Measurements from ENCODE around the gene SUSD4. TPM values are rescaled to one million over a fixed set of nuclear protein-coding genes. Genes with fewer than 3 reads are reported as not detected.

Gene SUSD4
- polyA plus RNA-seq, 2 of the 4 experiments (the other 2 are of a cell fraction), result 0.61 to 0.85 TPM

DNA sequence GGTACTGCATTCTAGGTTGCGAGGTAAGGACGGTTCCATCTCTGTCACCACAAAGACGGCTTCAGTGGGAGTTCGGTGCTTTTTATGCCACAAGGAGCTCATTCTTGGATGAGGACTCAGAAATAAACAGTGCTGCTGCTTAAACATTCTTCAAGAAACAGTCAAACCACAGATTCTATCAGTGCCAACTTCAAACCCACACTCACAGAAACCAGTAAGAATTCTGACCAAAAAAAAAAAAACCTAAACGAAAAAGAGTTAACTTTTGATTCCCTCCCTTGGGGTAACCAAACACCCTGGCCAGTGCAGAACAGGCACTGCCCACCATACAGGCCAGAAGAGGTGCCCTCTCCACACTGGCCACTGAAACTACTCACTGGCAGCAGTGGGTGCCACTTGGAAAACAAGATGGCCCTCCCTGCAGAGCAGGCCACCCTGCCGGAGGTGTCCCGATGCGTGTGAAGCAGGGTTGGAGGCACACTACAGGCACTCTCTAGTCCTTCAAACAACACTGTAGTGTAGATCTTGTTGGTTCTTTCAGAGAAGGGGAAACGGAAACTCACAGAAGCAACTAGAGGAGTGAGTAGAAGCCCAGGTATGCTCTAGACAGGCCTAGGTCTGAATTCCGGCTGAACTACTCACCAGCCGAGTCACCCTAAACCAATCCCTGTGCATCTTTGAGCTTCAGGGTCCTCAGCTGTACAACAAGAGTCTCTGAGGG, 133.7 kb downstream of the SUSD4 start:
- H3K27ac ChIP-seq, result 0 out of 6 replicates have a peak overlapping the region, but pooled peaks of 1 of the 2 experiments have one; percentile 41
- H3K4me3 ChIP-seq, result no peak overlapping the region
- no peaks in the 10 kb centered on the region for H3K9me3 ChIP-seq
- ChIA-PET POLR2A (no interaction called here), CTCF (interaction anchor here (0.9 kb wide), 1 partner anchor 11 kb away, joined by 3 read pairs; no protein-coding TSS in a partner anchor)
- TF ChIP-seq TP53 (CRISPR knock-in tag; IDR thresholded peaks at IDR 0.05), result no peak
- TF ChIP-seq, protein P1, sequence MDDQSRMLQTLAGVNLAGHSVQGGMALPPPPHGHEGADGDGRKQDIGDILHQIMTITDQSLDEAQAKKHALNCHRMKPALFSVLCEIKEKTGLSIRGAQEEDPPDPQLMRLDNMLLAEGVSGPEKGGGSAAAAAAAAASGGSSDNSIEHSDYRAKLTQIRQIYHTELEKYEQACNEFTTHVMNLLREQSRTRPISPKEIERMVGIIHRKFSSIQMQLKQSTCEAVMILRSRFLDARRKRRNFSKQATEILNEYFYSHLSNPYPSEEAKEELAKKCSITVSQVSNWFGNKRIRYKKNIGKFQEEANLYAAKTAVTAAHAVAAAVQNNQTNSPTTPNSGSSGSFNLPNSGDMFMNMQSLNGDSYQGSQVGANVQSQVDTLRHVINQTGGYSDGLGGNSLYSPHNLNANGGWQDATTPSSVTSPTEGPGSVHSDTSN (IDR thresholded peaks at IDR 0.05), result no peak
- TF ChIP-seq NPAS2 (CRISPR knock-in tag; IDR thresholded peaks at IDR 0.05; ENCODE audit: borderline replicate concordance), result no peak
- TF ChIP-seq JUNB (IDR thresholded peaks at IDR 0.05), result no peak
- TF ChIP-seq FOXS1 (CRISPR knock-in tag; IDR thresholded peaks at IDR 0.05), result no peak
- TF ChIP-seq RCOR1 (IDR thresholded peaks at IDR 0.05; ENCODE audit: low read depth, low read length), result no peak
- no peak for TF ChIP-seq HOXA7 (CRISPR knock-in tag; IDR thresholded peaks at IDR 0.05)
- no peak for TF ChIP-seq FOSL2 (IDR thresholded peaks at IDR 0.05)
- TF ChIP-seq FOSL2 (CRISPR knock-in tag; IDR thresholded peaks at IDR 0.05), result no peak
- no peak for TF ChIP-seq PHF8 (IDR thresholded peaks at IDR 0.05; ENCODE audit: borderline replicate concordance, low read depth)
- TF ChIP-seq JUN (IDR thresholded peaks at IDR 0.05), result no peak
- no peak for TF ChIP-seq NFE2L2 (conservative IDR thresholded peaks at IDR 0.05; ENCODE audit: low read length)
- no peak for TF ChIP-seq RARB (CRISPR knock-in tag; IDR thresholded peaks at IDR 0.05)
- TF ChIP-seq ZSCAN20 (CRISPR knock-in tag; IDR thresholded peaks at IDR 0.05), result no peak
- no peak for TF ChIP-seq POLR2A (IDR thresholded peaks at IDR 0.05; ENCODE audit: low read length)
- TF ChIP-seq, protein P2, sequence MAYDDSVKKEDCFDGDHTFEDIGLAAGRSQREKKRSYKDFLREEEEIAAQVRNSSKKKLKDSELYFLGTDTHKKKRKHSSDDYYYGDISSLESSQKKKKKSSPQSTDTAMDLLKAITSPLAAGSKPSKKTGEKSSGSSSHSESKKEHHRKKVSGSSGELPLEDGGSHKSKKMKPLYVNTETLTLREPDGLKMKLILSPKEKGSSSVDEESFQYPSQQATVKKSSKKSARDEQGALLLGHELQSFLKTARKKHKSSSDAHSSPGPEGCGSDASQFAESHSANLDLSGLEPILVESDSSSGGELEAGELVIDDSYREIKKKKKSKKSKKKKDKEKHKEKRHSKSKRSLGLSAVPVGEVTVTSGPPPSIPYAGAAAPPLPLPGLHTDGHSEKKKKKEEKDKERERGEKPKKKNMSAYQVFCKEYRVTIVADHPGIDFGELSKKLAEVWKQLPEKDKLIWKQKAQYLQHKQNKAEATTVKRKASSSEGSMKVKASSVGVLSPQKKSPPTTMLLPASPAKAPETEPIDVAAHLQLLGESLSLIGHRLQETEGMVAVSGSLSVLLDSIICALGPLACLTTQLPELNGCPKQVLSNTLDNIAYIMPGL (CRISPR knock-in tag; IDR thresholded peaks at IDR 0.05; ENCODE audit: borderline replicate concordance), result no peak
- TF ChIP-seq ESRRA (IDR thresholded peaks at IDR 0.05; ENCODE audit: borderline replicate concordance, low read length), result no peak
- TF ChIP-seq EHMT2 (IDR thresholded peaks at IDR 0.05; ENCODE audit: low read depth), result no peak
- TF ChIP-seq CBX2 (IDR thresholded peaks at IDR 0.05; ENCODE audit: borderline replicate concordance, low read depth), result no peak
- WGBS (ENCODE audit: missing lambda C conversion rate), result 76% methylated on average over 11 of the region's 11 CpGs
- DNase-seq (ENCODE audit: low read depth in 1 of 2, low spot score in 1 of 2), result no peak
- H3K4me2 ChIP-seq, result no peak overlapping the region
- FAIRE-seq, result no peak
- H3K4me1 ChIP-seq, result peaks cover 17% of the 10 kb centered on the region
- ATAC-seq, result peak in 1 of 2 experiments; percentile 65; a peak in 3 of 6 replicates

DNA sequence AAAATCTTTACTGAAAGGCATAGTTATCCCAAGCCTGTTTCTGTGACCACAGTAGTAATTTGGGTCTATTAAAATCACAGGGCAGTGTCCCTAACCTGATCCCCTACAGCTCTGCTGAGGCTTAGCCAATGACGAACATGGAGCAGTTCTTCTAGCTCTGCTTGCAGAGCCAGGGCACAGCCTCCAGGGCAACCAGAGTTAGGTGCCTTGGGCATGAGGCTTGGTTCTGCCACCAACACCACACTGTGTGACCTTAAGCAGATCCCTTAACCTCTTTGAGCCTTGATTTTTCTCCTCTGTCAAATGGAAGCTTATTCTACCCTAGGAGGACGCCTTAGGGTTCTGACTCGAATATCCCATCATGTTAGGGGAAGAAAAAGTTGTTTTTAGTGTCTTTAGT, 134.2 kb downstream of the SUSD4 start:
- POLR2A ChIA-PET, result no interaction called here
- TF ChIP-seq ZFP36 (IDR thresholded peaks at IDR 0.05; ENCODE audit: borderline replicate concordance, partially characterized antibody) (no peak), CHD2 (IDR thresholded peaks at IDR 0.05; ENCODE audit: low read length, partially characterized antibody) (no peak), CHD4 (IDR thresholded peaks at IDR 0.05; ENCODE audit: borderline replicate concordance) (no peak), ZC3H11A (IDR thresholded peaks at IDR 0.05) (no peak), EP300 (IDR thresholded peaks at IDR 0.05) (no peak), MYC (IDR thresholded peaks at IDR 0.05; ENCODE audit: borderline replicate concordance, low read length) (no peak), CEBPB (IDR thresholded peaks at IDR 0.05) (no peak), HEYL (CRISPR knock-in tag; IDR thresholded peaks at IDR 0.05) (no peak), EHMT2 (IDR thresholded peaks at IDR 0.05; ENCODE audit: low read depth) (no peak), HDAC2 (IDR thresholded peaks at IDR 0.05) (no peak), BHLHE40 (IDR thresholded peaks at IDR 0.05; ENCODE audit: low read depth, low read length) (no peak), POLR2A (IDR thresholded peaks at IDR 0.05; ENCODE audit: low read length) (no peak), FOXS1 (CRISPR knock-in tag; IDR thresholded peaks at IDR 0.05) (no peak), NPAS2 (CRISPR knock-in tag; IDR thresholded peaks at IDR 0.05; ENCODE audit: borderline replicate concordance) (no peak), KDM1A (IDR thresholded peaks at IDR 0.05; ENCODE audit: low read depth) (no peak), GATA3 (IDR thresholded peaks at IDR 0.05; ENCODE audit: borderline replicate concordance) (no peak)
- TF ChIP-seq, protein P3, sequence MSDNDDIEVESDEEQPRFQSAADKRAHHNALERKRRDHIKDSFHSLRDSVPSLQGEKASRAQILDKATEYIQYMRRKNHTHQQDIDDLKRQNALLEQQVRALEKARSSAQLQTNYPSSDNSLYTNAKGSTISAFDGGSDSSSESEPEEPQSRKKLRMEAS (IDR thresholded peaks at IDR 0.05), result no peak
- TF ChIP-seq, protein P4, sequence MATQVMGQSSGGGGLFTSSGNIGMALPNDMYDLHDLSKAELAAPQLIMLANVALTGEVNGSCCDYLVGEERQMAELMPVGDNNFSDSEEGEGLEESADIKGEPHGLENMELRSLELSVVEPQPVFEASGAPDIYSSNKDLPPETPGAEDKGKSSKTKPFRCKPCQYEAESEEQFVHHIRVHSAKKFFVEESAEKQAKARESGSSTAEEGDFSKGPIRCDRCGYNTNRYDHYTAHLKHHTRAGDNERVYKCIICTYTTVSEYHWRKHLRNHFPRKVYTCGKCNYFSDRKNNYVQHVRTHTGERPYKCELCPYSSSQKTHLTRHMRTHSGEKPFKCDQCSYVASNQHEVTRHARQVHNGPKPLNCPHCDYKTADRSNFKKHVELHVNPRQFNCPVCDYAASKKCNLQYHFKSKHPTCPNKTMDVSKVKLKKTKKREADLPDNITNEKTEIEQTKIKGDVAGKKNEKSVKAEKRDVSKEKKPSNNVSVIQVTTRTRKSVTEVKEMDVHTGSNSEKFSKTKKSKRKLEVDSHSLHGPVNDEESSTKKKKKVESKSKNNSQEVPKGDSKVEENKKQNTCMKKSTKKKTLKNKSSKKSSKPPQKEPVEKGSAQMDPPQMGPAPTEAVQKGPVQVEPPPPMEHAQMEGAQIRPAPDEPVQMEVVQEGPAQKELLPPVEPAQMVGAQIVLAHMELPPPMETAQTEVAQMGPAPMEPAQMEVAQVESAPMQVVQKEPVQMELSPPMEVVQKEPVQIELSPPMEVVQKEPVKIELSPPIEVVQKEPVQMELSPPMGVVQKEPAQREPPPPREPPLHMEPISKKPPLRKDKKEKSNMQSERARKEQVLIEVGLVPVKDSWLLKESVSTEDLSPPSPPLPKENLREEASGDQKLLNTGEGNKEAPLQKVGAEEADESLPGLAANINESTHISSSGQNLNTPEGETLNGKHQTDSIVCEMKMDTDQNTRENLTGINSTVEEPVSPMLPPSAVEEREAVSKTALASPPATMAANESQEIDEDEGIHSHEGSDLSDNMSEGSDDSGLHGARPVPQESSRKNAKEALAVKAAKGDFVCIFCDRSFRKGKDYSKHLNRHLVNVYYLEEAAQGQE (IDR thresholded peaks at IDR 0.05), result no peak

More for the DNA sequence above, 134.2 kb downstream of the SUSD4 start:
- ATAC-seq (no peak), DNase-seq (ENCODE audit: low read depth in 1 of 2, low spot score in 1 of 2) (no peak), FAIRE-seq (no peak)
- WGBS (ENCODE audit: missing lambda C conversion rate), result 37% methylated on average over 3 of the region's 3 CpGs
- no peak overlapping the region for H3K4me2 ChIP-seq
- H3K27ac ChIP-seq, result no peak overlapping the region
- H3K4me1 ChIP-seq, result peaks cover 17% of the 10 kb centered on the region
- no peaks in the 10 kb centered on the region for H3K9me3 ChIP-seq
- CTCF ChIA-PET, result no interaction called here
- H3K4me3 ChIP-seq, result no peak overlapping the region

Data from A549 (cell line).